IPS-18c (cell line): ENCODE measurements around the gene DCTN2.

Experiments
- H3K4me3 ChIP-seq: 2 replicates; pipeline ENCODE4 v1.7.0; 2013; ENCODE audit warnings: low read depth, mild to moderate bottlenecking, low read length, moderate library complexity; ENCODE audit not compliant: insufficient read depth
- H3K9me3 ChIP-seq: one replicate; pipeline ENCODE4 v1.6.1; 2013; ENCODE audit warnings: mild to moderate bottlenecking, low read length, moderate library complexity; ENCODE audit not compliant: control insufficient read depth, insufficient read depth

The DCTN2 gene

GRCh38 chr12:57491393-57492280 lies 55.4 kb downstream of the DCTN2 start:
- no peak overlapping the region for H3K4me3 ChIP-seq
- H3K9me3 ChIP-seq, result peaks cover 2% of the 10 kb centered on the region

- Histone ChIP-seq H3K9me3 (peaks cover 2% of the 10 kb centered on the region), H3K4me3 (no peak overlapping the region)
Measured at GRCh38 chr12:57490126-57490525, 56.9 kb downstream of the DCTN2 start.

- peaks cover 2% of the 10 kb centered on the region for H3K9me3 ChIP-seq
- peak overlapping the region; percentile 87 for H3K4me3 ChIP-seq
Measured at GRCh38 chr12:57489157-57489641, 57.8 kb downstream of the DCTN2 start.

DNA sequence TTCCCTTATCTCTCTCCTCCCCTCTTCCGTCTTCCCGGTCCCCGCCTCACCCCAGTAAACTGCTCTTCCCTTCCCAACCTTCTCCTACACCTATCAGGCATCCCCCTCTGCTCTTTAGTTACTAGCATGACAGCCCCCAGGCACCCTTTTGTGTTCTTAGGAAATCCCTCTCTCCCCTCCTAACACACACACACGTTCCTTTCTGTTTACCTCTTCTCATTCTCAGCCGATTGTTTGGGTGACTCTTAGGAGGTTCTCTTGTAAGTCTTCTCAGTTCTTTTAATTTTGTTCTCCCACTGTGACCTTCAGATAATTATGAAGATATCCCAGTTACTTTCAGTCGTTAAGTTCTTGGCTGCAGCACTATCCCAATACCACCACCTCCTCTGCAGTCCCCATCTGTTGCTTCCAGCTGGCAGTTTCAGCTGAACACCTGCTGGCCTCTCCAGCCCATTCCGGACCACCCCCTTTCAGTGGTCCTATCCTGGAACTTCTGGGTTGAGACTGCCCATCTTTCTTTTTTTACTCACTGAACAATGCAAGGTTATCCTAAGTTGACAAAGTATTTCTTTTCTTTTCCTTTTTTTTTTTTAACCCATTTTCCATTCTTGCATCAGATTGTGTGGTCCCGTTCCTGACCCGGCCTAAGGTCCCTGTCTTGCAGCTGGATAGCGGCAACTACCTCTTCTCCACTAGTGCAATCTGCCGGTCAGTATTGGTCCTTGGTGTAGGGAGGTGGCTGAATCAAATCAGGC lies 58.4 kb downstream of the DCTN2 start:
- H3K4me3 ChIP-seq, result peak overlapping the region; percentile 87
- peaks cover 2% of the 10 kb centered on the region for H3K9me3 ChIP-seq

GRCh38 chr12:57487597-57488401 lies 59.2 kb downstream of the DCTN2 start, which contains the start of gene MARS1:
MARS1 (plus strand) TSS chr12:57488068; CDS start chr12:57488091, 23 bp downstream.
- peaks cover 2% of the 10 kb centered on the region for H3K9me3 ChIP-seq
- peak within 1 kb of the TSS; percentile 87 for H3K4me3 ChIP-seq

DNA sequence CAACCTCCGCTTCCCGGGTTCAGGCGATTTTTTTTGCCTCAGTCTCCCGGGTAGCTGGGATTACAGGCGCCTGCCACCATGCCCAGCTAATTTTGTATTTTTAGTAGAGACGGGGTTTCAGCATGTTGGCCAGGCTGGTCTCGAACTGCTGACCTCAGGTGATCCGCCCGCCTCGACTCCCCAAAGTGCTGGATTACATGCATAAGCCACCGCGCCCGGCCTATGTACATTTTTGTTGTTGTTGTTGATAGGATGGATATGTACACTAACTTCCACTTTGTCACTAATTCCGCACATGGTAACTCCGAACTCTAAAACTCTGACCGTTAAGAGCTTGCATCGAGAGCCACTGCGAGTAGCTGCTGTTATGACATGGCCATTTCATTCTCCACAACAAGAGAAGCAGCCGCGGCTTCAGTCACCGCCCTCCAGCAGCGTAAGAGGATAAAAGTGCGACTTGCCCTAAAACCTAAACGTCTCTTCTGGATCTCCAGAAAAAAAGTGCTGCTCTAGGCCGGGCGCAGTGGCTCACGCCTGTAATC lies 59.9 kb downstream of the DCTN2 start:
- Histone ChIP-seq H3K4me3 (no peak overlapping the region), H3K9me3 (no peaks in the 10 kb centered on the region)

DNA sequence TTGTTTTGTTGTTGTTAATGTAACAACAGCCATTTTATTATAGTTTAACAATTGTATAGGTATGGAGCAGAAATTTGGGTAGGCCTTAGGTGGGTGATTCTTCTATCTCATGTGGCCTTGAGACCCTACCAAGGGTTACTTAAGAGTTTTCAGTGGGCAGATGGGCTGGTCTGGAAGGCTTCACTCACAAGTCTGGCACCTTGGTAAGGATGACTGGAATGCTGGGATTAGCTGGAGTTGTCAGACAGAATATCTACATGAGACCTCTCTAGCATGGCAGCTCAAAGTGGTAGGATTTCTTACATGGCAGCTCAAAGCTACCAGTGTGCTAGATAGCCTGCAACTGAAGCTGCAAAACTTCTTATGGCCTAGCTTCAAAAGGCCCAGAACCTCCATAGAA lies 61.3 kb downstream of the DCTN2 start:
- no peaks in the 10 kb centered on the region for H3K9me3 ChIP-seq
- H3K4me3 ChIP-seq, result no peak overlapping the region

DNA sequence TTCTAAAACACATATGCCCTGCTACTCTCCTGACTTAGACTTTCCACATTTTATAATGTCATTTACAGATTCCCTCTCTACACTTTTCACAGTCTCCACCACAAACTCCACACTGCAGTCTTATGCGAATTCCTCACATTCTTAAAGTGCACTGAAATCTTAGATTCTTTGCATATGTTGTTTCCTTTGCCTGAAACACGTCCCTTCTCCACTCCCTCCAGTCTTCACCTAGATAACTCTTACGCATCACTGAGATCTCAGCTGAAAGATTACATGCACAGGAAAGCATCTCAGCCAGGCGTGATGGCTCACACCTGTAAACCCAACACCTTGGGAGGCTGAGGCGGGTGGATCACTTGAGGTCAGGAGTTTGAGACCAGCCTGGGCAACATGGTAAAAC lies 63.5 kb downstream of the DCTN2 start:
- H3K4me3 ChIP-seq, result no peak overlapping the region
- no peaks in the 10 kb centered on the region for H3K9me3 ChIP-seq

GRCh38 chr12:57481671-57482070 lies 65.3 kb downstream of the DCTN2 start:
- Histone ChIP-seq H3K4me3 (no peak overlapping the region), H3K9me3 (no peaks in the 10 kb centered on the region)
